Measurements from ENCODE around the gene KMT2A. TPM values are rescaled to one million over a fixed set of nuclear protein-coding genes. Genes with fewer than 3 reads are reported as not detected.
"Not testable (repeated sequence)": the region's sequence is repeated elsewhere in the genome, so short reads cannot be mapped to it uniquely, and the experiment has no call there.

KMT2A gene
- total and polyA plus RNA-seq, 8 donors, result 45.8 to 61.7 (median 54.3) TPM

DNA sequence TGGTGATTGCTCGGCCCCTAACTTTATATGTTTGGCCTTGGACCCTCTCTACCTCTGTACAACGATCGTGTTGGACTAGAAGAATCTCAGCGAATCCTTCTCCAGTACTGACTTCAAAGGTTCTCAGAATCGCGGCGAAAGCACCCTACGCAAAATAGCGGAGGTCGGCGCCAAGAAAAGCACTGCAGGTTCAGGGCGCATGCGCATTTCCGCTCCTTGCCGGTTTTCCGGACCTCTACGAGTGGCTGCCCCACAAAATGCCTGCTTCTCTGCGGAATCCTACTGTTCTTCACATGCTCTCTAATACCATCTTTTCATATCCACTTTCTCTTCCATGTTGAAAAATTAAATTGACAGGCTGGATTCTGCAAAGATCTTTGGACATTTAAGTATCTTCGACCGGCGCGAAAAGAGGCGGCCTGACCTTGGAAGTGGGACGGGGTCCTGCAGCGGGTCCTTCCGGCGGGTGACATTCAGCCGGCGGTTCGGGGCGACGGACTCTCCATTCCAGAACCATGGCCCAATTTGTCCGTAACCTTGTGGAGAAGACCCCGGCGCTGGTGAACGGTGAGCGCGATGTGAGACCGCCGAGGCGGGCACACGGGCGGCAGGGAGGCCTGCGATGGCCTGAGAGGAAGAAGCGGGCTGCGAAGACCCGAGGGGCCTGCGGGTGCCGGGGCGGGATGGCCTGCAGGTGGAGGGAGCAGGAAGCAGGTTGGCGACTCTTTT is 35.0 kb upstream of the KMT2A start, which contains the start of gene ATP5MG:
ATP5MG (plus strand) TSS at position 456 of the 729 bp plus-strand sequence; CDS start at position 516, 60 bp downstream.
- peak; percentile 91 for ATAC-seq
- Histone ChIP-seq H3K27ac (peak within 1 kb of the TSS; percentile 84 to 91), H3K27me3 (no peaks in the 10 kb centered on the region), H3K9me3 (no peaks in the 10 kb centered on the region), H3K4me1 (peaks cover 14 to 42% of the 10 kb centered on the region in 2 donors), H3K36me3 (peaks cover 0 to 25% of the 10 kb centered on the region in 2 donors), H3K4me3 (peak within 1 kb of the TSS; percentile 80 to 89)
- TF ChIP-seq, protein P1, sequence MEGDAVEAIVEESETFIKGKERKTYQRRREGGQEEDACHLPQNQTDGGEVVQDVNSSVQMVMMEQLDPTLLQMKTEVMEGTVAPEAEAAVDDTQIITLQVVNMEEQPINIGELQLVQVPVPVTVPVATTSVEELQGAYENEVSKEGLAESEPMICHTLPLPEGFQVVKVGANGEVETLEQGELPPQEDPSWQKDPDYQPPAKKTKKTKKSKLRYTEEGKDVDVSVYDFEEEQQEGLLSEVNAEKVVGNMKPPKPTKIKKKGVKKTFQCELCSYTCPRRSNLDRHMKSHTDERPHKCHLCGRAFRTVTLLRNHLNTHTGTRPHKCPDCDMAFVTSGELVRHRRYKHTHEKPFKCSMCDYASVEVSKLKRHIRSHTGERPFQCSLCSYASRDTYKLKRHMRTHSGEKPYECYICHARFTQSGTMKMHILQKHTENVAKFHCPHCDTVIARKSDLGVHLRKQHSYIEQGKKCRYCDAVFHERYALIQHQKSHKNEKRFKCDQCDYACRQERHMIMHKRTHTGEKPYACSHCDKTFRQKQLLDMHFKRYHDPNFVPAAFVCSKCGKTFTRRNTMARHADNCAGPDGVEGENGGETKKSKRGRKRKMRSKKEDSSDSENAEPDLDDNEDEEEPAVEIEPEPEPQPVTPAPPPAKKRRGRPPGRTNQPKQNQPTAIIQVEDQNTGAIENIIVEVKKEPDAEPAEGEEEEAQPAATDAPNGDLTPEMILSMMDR (IDR thresholded peaks at IDR 0.05), result no peak
- intact Hi-C loops (cut with DNase I), result loop anchor here in 1 of 2 donors (10.0 kb wide), 1 partner anchor 83 kb away; no protein-coding TSS in a partner anchor
- peak; percentile 91 to 95 (median 92) for DNase-seq

DNA sequence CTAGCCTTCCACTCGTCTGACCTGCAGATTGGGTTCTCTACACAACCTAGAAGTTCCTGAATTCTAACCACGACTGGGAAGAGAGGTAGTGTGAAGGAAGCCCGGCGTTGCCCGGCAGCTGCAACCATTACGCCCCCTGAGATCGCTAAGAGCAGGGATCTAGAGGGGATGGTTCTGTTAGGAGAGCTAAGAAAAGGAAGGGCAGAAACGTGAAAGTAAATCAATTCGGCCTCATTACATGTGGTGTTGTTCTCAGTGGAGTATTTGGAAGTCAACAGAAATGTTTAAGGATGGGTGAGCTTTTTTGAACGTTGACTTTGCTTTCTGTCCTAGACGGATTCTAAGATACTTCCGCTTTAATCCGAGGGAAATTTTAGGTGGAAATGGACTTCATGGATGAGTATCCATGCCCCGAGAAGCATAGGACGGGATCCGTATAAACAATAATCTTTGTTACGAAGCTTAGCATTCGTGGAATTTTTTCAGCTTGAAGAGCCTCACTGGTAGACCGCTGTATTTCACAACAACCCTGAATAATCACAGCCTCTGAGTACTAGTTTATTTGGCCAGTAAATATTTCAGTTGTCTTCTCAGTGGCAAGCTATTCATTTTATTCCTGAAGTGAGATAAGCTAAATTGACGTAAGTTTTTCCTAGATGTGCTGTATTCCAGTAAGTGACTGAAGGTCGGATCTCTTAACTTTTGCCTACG is 34.3 kb upstream of the KMT2A start:
- Histone ChIP-seq H3K27ac (peak overlapping the region; percentile 84 to 91), H3K27me3 (no peaks in the 10 kb centered on the region), H3K4me1 (peaks cover 14 to 42% of the 10 kb centered on the region in 2 donors), H3K4me3 (peak overlapping the region; percentile 80 to 89), H3K36me3 (peaks cover 0 to 25% of the 10 kb centered on the region in 2 donors), H3K9me3 (no peaks in the 10 kb centered on the region)
- ATAC-seq, result peak; percentile 61
- intact Hi-C loops (cut with DNase I), result loop anchor here in 1 of 2 donors (10.0 kb wide), 1 partner anchor 83 kb away; no protein-coding TSS in a partner anchor
- peak in 1 of 4 donors; percentile 2 for DNase-seq
- TF ChIP-seq, protein P1 (IDR thresholded peaks at IDR 0.05), result no peak

DNA sequence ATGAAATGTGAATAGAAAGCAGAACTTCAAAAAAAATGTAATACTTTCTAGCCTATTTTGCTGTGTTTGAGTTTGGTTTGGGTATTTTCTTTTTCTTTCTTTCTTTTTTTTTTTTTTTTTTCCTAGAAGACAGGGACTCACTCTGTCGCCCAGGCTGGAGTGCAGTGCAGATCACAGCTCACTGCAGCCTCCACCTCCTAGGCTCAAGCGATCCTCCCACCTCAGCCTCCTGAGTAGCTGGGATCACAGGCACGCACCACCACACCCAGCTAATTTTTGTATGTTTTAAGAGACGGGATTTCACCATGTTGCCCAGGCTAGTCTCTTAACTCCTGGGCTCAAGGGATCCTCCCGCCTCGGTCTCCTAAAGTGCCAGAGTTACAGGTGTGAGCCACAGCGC is 33.7 kb upstream of the KMT2A start:
- not testable (repeated sequence) for H3K27me3 ChIP-seq, ATAC-seq, DNase-seq, H3K9me3 ChIP-seq
- H3K36me3 ChIP-seq, result peaks cover 0 to 25% of the 10 kb centered on the region in 2 donors
- H3K27ac ChIP-seq, result peak overlapping the region; percentile 84 to 91
- peaks cover 14 to 42% of the 10 kb centered on the region in 2 donors for H3K4me1 ChIP-seq
- H3K4me3 ChIP-seq, result peak overlapping the region; percentile 80 to 89
- intact Hi-C loops (cut with DNase I), result loop anchor here in 1 of 2 donors (10.0 kb wide), 1 partner anchor 82 kb away; no protein-coding TSS in a partner anchor

DNA sequence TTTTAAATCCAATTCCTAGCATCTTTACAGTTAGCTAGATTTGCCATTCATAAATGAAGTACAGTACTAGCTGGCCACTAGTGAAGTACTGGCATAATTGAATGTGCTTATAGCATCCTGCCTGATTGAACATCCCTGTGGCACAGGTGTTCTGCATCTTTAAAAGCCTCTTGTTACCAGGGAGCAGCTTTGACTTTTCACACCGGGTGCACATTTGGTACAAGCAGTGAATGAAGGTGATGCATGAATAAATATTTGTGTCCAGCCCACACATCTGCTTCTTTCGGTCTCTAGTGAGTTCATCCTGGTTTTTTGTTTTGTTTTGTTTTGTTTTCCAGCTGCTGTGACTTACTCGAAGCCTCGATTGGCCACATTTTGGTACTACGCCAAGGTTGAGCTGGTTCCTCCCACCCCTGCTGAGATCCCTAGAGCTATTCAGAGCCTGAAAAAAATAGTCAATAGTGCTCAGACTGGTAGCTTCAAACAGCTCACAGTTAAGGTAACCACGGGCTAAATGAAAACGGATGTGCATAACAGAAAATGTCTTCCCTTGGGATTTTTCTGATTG is 29.6 kb upstream of the KMT2A start:
- H3K36me3 ChIP-seq, result peaks cover 0 to 46% of the 10 kb centered on the region in 2 donors
- no peaks in the 10 kb centered on the region for H3K27me3 ChIP-seq
- peaks cover 14 to 33% of the 10 kb centered on the region in 2 donors for H3K4me1 ChIP-seq
- DNase-seq (no peak), ATAC-seq (no peak)
- intact Hi-C loops (cut with DNase I), result loop anchor here in 1 of 2 donors (10.0 kb wide), 1 partner anchor 78 kb away; no protein-coding TSS in a partner anchor
- H3K27ac ChIP-seq, result no peak overlapping the region
- TF ChIP-seq, protein P1 (IDR thresholded peaks at IDR 0.05), result no peak
- H3K9me3 ChIP-seq, result no peaks in the 10 kb centered on the region
- no peak overlapping the region for H3K4me3 ChIP-seq

DNA sequence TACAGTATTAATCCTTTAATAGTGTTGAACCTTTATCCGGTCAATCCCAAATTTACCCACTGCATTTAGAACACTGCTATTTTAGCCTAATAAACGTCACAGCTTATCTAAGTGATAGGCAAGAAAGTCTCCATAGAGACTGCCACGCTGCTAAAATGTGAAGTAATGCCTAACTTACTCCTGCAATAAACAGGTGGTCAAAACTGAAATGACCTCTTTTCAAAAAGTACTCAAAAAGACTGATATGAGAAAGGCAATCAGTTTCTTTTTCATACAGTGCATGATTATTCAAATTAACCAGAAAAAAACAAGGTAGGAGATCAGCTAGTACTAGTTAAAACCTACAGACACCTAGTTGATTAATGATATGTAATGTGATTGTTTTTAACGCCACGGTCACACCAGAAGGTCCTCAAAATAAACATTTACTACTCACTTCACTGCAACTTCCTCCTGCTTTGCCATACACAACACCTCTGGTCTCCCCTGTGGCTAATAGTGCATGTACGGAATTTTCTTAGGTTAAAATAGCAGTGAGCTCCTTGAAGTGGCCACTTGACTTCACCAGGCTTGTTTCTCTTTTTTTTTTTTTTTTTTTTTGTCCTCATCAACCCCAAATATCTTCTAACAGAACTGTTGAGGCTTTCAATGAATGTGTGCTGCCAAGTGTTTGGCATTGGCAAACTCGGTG is 26.1 kb upstream of the KMT2A start:
- DNase-seq (no peak), ATAC-seq (peak; percentile 56)
- intact Hi-C loops (cut with DNase I), result no loop called here
- Histone ChIP-seq H3K27me3 (no peaks in the 10 kb centered on the region), H3K9me3 (no peaks in the 10 kb centered on the region), H3K4me1 (peaks cover 0 to 6% of the 10 kb centered on the region in 2 donors), H3K36me3 (peaks cover 0 to 46% of the 10 kb centered on the region in 2 donors), H3K27ac (no peak overlapping the region), H3K4me3 (no peak overlapping the region)
- TF ChIP-seq, protein P1 (IDR thresholded peaks at IDR 0.05), result no peak

Measured in left lung (tissue), 10 donors.